ENCODE data around the gene DNAJB1.

DNAJB1 gene

DNA sequence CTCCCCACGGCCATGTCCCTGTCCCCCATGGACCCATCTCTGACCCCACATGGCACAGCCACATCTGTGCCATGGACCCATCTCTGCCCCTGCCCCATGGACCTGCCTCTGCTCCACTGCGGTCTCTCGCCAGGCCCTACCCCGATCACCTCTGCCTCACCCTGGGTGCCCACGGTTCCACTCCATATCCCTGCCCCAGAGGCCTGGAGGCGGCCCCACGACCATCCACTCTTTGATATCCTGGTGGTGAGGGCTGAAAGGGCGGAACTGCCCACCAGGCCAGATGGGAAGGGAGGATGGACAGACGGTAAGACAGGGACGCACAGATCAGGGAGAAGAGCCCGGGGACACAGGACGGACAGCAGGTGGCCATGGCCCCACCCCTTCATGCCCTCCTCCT, 43.4 kb downstream of the DNAJB1 start:
- DNase-seq (ENCODE audit: extremely low read depth in 1 of 2, low read depth in 1 of 2), result no peak

- no peak for DNase-seq (ENCODE audit: extremely low read depth in 1 of 2, low read depth in 1 of 2)
These were observed 44.1 kb downstream of the DNAJB1 start for GRCh38 chr19:14473978-14474578.

- no peak for DNase-seq (ENCODE audit: extremely low read depth in 1 of 2, low read depth in 1 of 2)
These were observed 44.9 kb downstream of the DNAJB1 start for GRCh38 chr19:14473073-14473977.

DNA sequence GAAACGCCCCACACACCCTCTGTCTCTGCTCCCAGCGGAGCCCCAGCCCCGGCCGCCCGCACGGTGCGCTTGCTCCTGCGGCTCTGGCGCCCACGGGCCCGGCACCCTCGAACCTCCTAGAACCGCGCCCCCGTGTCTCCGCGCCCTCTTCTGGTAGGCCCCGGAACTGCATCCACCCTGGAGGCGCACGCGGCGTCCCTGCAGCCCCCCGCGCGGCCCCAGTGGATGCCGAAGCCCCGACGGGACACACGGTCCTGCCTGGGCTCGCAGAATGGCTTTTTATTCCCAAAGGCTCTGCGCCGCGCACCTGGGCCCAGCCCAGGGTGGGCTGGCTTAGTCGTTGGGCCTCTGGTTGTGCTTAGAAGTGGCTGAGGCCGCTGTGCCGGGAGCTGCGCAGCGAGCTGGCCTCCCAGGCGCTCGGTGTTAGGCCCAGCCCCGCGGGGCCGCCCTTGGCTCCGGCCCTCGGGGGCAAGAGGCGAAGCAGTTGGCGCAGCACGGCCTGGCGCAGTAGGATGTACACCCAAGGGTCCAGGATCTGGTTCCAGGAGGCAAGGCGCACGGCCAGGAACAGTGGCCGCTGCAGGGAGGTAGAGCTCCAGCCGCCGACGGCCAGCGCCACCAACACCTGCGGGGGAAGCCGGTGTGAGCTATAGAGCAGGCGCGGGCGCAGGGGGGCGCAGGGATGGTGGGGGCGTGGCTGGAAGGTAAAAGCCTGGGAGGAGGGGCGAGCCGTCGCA, 45.8 kb downstream of the DNAJB1 start:
- DNase-seq (ENCODE audit: extremely low read depth in 1 of 2, low read depth in 1 of 2), result peak; percentile 74 to 84

DNA sequence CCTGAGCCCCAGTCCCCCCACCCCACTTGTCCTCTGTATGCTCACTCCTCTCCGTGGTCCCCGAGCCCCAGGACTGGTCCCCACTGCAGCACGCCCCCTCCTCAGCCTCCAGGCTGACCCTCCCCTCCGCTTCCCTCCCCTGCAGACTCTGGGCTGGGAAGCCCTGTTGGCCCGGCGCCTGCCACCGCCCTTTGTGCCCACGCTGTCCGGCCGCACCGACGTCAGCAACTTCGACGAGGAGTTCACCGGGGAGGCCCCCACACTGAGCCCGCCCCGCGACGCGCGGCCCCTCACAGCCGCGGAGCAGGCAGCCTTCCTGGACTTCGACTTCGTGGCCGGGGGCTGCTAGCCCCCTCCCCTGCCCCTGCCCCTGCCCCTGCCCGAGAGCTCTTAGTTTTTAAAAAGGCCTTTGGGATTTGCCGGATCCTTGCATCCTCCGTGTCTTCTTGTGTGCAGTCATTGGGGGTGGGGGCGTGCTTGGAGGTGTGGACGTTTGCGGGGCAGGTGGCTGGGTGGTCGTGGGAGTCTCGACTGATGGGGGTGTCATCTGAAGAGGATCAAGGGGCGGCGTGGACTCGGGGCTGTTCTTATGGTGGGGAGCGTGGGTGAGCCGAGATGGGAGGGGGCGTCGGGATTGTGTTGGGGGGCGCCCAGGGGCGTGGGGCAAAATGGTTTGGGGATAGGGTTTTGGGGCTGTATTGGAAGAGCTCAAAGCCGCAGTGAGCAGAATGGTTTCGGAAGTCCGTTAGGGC, 46.6 kb downstream of the DNAJB1 start:
- no peak for DNase-seq (ENCODE audit: extremely low read depth in 1 of 2, low read depth in 1 of 2)

GRCh38 chr19:14470031-14470876, 47.9 kb downstream of the DNAJB1 start:
- DNase-seq (ENCODE audit: extremely low read depth in 1 of 2, low read depth in 1 of 2), result no peak

DNA sequence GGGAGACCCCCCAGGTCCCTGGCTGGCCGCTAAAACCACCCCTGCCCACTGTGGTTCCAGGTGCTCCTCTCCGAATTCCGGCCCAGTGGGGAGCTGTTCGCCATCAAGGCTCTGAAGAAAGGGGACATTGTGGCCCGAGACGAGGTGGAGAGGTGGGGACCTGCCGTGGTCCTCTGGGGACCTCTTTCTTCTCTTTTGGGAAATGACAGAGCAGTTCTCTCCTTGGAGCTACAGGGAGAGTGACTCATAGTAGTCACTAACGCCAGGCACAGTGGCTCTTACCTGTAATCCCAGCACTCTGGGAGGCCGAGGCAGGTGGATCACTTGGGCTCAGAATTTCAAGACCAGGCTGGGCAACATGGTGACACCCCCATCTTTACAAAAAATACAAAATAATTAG, 50.4 kb downstream of the DNAJB1 start:
- no peak for DNase-seq (ENCODE audit: extremely low read depth in 1 of 2, low read depth in 1 of 2)

GRCh38 chr19:14467391-14467790, 50.8 kb downstream of the DNAJB1 start:
- no peak for DNase-seq (ENCODE audit: extremely low read depth in 1 of 2, low read depth in 1 of 2)

Measured in activated CD8-positive, alpha-beta memory T cell treated with anti-CD3 and anti-CD28 coated beads for 1 hour (primary cell).